RCC 7860 (cell line): Measurements from ENCODE around the gene NECTIN1.

ENCODE experiments used
- DNase-seq: peaks from one replicate; pipeline ENCODE4 v3.0.0-alpha.2; 2015; ENCODE audit warnings: low spot score
- FAIRE-seq: peaks from 2 replicates; lab custom pipeline; 2012; peaks lifted over from hg19 to GRCh38; lab: Jason Lieb, UNC

The NECTIN1 gene

GRCh38 chr11:119755356-119756071 is 26.5 kb upstream of the NECTIN1 start:
- FAIRE-seq (no peak), DNase-seq (no peak)

GRCh38 chr11:119754656-119755355 is 25.8 kb upstream of the NECTIN1 start:
- DNase-seq (no peak), FAIRE-seq (no peak)

- FAIRE-seq (no peak), DNase-seq (no peak)
Observed at GRCh38 chr11:119754199-119754598, 25.2 kb upstream of the NECTIN1 start.

DNA sequence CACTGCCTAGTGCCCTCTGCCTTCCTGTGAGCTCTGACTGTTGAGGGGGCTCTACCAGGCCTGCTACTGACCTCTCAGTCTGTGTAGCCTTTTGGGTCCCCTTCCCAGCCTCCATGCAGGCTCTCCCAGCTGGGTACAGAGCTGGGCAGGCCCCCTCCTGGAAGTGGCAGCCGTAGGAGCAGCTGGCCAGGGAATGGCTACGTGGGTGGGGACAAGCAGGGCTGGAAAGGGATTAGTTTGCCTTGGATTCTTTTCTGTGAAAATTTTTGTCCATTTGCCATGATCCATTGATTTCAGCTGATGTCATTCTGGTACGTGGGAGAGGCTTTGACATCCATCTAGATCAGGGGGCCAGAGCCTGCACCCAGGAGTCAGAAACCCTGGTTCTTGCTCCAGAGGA is 23.9 kb upstream of the NECTIN1 start:
- DNase-seq: no peak
- no peak for FAIRE-seq

GRCh38 chr11:119752345-119752871 is 23.4 kb upstream of the NECTIN1 start:
- FAIRE-seq: no peak

GRCh38 chr11:119750056-119750455 is 21.1 kb upstream of the NECTIN1 start:
- FAIRE-seq: no peak

More at GRCh38 chr11:119752345-119752871, 23.4 kb upstream of the NECTIN1 start:
- no peak for DNase-seq

DNA sequence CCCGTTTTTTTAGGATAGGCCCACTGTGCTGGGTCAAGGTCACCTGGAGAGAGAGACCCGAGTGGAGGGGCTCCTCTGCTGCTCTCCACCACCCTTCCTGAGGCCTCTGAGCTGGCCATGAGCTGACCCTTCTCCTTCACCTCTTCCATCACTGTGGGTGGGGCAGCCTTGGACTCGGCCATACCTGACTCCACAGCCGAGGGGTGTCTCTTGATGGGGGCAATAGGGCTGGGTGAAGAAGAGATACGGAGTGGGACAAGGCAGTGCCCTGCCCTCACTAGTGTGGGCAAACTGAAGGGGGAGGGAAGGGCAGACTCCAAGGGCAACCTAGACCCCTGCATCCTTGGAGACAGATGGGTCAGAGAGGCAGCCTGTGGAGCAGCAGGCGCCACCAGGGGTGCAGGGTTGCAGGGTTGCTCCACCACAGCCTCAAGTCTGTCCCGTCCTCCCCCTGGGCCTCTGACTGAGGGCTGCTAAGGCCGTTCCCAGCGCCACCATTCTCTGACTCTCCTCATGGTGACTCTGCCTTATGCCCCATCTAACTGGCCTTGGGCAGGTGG is 20.1 kb upstream of the NECTIN1 start:
- no peak for FAIRE-seq

More at GRCh38 chr11:119750056-119750455, 21.1 kb upstream of the NECTIN1 start:
- no peak for DNase-seq

DNA sequence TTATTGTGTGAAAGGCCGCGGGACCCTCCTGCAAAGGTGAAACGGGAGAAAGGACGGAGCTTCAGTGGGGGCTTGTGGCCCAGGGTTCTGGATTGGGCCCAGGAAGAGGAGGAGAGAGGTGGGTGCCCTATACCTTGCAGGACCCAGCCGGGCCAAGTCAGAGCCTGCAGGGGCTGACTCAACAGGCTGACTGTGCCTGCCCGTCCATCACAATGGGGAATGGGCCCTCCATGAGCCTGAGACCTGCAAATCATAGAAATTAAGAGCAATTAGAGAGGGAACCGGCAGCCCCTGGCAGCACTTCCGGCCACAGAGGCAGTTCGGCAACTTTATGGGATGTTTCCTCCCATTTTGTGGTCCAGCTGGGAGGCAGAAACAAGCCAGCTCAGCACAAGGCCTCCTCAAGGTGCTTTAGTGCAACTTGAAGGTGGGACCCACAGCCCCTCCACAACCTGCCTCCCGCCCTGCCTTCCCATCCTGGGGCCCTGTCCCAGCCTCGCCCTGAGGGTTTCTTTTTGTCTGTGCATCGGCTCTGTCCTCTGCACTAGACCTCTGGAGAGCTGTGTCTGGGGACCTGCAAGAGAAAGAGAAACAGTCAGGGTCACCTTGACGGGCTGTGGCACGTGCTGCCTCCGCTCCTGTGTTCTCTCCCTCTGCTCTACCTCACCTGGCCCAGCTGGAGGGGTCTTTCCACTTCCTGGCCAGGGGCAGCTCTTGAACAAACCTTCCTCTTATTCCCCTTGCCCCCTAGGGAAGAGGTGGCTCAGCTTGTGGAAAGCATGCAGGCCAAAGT is 19.1 kb upstream of the NECTIN1 start:
- no peak for DNase-seq
- FAIRE-seq: no peak

More for the DNA sequence above, 20.1 kb upstream of the NECTIN1 start:
- DNase-seq: no peak

DNA sequence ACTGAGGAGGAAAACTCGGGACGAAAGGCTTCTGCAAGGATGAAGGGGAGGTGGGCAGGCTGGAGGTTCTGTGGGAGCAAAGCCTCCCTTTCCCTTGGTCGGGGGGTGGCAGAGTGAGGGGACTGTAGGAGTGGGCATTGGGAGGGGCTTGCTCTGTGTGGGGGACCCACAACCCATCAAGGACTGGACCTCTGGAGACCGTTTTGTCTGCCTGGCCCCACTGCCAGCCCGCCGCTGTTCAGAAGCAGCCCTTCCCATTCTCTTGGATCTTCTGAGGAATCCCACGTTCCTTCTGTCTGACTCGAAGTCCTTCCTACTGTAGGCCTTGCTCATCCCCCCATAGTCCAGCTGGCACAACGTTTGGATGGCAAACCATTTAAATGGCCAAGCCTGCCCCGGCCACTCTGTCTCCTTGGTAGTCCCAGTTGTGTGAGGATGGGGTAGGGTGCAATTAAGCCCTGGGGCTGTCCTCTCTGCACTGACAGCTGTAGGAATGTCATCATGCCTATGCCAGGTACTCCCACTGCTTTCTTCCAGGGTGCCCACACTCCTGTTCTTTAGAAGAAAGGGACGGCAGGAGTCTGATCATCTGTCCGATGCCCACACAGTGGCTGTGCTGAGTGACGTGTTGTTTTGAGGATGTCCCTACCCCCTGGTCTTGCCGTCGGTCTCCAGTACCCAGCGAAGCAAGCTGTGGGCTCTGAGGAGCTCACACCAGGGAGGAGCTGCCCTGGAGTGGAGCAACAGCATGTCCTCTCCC is 17.0 kb upstream of the NECTIN1 start:
- DNase-seq (no peak), FAIRE-seq (no peak)

DNA sequence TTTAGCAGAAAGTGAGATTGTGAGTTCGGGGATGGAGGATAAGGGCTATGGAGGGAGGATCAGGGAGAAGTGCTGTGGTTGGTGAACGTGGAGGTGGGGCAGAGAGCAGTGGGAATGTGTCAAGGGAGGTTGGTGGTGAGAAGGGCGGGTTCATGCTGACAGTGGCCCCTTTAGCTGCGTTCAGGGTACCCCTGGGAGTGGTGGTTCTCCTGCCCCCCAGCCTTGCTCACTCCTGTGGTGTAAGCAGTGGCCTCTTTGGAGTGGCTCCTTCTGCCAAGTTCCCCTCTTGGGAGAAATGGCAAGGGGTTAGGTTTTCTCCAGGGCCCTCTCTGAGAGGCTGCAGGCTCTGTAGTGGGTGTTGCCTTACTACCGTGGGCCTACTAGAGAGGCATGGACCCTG is 16.1 kb upstream of the NECTIN1 start:
- FAIRE-seq (no peak), DNase-seq (no peak)

GRCh38 chr11:119744577-119744976 is 15.6 kb upstream of the NECTIN1 start:
- DNase-seq: no peak
- no peak for FAIRE-seq

- no peak for FAIRE-seq
Observed at GRCh38 chr11:119743006-119743405, 14.0 kb upstream of the NECTIN1 start.

GRCh38 chr11:119742263-119742861 is 13.4 kb upstream of the NECTIN1 start:
- DNase-seq: no peak
- FAIRE-seq: no peak

More at GRCh38 chr11:119743006-119743405, 14.0 kb upstream of the NECTIN1 start:
- DNase-seq: no peak

- DNase-seq (no peak), FAIRE-seq (no peak)
Observed at GRCh38 chr11:119741369-119742262, 12.6 kb upstream of the NECTIN1 start.

- DNase-seq: no peak
- FAIRE-seq: no peak
Observed at GRCh38 chr11:119739975-119740374, 11.0 kb upstream of the NECTIN1 start.

- DNase-seq: no peak
- FAIRE-seq: no peak
Observed at GRCh38 chr11:119739021-119739703, 10.2 kb upstream of the NECTIN1 start.

DNA sequence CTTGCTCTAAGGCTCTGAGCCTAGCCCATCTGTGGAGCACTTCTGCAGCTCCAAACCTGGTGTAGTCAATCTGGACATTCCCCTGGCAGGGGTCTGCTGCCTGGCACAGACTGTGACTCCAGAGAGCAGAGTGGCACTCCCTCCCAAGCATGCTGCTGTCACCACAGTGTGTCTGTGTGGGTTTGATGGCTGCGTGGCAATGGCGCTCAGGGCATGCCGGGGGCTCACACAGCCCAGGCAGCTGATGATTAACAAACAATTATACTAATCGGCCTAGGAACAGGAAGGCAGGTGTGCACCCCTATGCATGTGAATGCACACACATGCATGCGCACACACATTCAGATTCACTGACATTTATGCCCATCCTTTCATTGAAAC is 9.0 kb upstream of the NECTIN1 start:
- DNase-seq: no peak
- no peak for FAIRE-seq

DNA sequence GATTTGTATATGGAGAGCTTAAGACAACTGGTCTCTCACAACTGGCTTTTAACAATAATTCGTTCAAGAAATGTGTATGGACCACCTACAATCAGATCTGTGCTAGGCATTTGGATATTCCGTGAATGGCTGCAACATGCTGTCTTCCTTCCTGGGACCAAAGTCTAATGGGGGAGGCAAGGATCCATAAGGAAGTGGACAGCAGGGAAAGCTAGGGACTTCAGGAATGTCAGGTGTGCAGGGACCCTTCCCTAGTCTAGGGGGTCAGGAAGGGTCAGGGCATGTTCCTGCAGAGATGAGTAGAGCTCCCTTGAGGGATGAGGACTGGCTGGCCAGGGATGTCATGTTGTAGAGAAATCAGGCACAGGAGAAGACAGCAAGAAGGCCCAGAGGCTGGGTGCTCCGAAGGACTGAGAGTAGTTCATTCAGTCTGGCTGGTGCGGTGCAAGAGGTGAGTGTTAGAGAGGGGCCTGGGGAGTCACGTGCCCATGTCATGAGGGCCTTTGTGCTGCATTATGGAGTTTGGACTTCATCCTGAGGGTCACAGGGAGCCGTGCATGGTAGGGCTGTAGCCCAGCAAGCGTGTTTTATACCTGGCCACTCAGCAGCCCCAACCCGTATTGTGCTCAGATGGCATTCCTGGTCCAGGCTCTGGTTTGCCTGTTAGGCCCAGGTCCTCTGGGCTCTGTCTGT is 8.5 kb upstream of the NECTIN1 start:
- FAIRE-seq (no peak), DNase-seq (no peak)
